CD4-positive, alpha-beta T cell treated with Interleukin-6 for 4 hours (primary cell): ENCODE data around the gene ERCC6L.
"Not testable (repeated sequence)": the region's sequence is repeated elsewhere in the genome, so short reads cannot be mapped to it uniquely, and the experiment has no call there.

Experiments used
- DNase-seq: peaks from one replicate; pipeline ENCODE4 v3.0.0-alpha.2; 2020; ENCODE audit warnings: mixed read lengths

ERCC6L gene

GRCh38 chrX:72245461-72246089 lies 6.7 kb upstream of the ERCC6L start:
- DNase-seq: peak; percentile 56

- no peak for DNase-seq
Observed at GRCh38 chrX:72243472-72243871, 4.6 kb upstream of the ERCC6L start.

GRCh38 chrX:72240976-72241375 lies 2.1 kb upstream of the ERCC6L start:
- no peak for DNase-seq

- no peak for DNase-seq
Observed at GRCh38 chrX:72238183-72238582, 644 bp downstream of the ERCC6L start.

GRCh38 chrX:72236841-72237240 lies 2.0 kb downstream of the ERCC6L start:
- no peak for DNase-seq

- DNase-seq: no peak
Observed at GRCh38 chrX:72230290-72230689, 8.5 kb downstream of the ERCC6L start.

- not testable (repeated sequence) for DNase-seq
Observed at GRCh38 chrX:72220375-72220774, 18.5 kb downstream of the ERCC6L start.

- DNase-seq: no peak
Observed at GRCh38 chrX:72216973-72217372, 21.9 kb downstream of the ERCC6L start.

GRCh38 chrX:72208126-72208800 lies 30.6 kb downstream of the ERCC6L start:
- DNase-seq: no peak

GRCh38 chrX:72207366-72207765 lies 31.5 kb downstream of the ERCC6L start:
- no peak for DNase-seq

GRCh38 chrX:72205706-72206105 lies 33.1 kb downstream of the ERCC6L start:
- DNase-seq: no peak

- no peak for DNase-seq
Observed at GRCh38 chrX:72203421-72203820, 35.4 kb downstream of the ERCC6L start.

- DNase-seq: no peak
Observed at GRCh38 chrX:72202792-72203401, 35.9 kb downstream of the ERCC6L start.

- no peak for DNase-seq
Observed at GRCh38 chrX:72201836-72202536, 36.8 kb downstream of the ERCC6L start.

GRCh38 chrX:72182924-72183323 lies 55.9 kb downstream of the ERCC6L start:
- DNase-seq: no peak

GRCh38 chrX:72181178-72182125 lies 57.4 kb downstream of the ERCC6L start, which contains the start of gene PIN4:
TSS of gene PIN4 (plus strand) at chrX:72181757. CDS start at chrX:72181786, 29 bp downstream.
- DNase-seq: peak; percentile 87

- DNase-seq: no peak
Observed at GRCh38 chrX:72180539-72180938, 58.3 kb downstream of the ERCC6L start.

- DNase-seq: no peak
Observed at GRCh38 chrX:72176981-72177380, 61.8 kb downstream of the ERCC6L start.

GRCh38 chrX:72176289-72176688 lies 62.5 kb downstream of the ERCC6L start:
- not testable (repeated sequence) for DNase-seq

GRCh38 chrX:72169008-72169728 lies 69.7 kb downstream of the ERCC6L start:
- DNase-seq: peak; percentile 48

- DNase-seq: no peak
Observed at GRCh38 chrX:72165551-72165950, 73.3 kb downstream of the ERCC6L start.

GRCh38 chrX:72159769-72160168 lies 79.1 kb downstream of the ERCC6L start:
- no peak for DNase-seq
